ENCODE measurements around the gene BABAM2. TPM values are rescaled to one million over a fixed set of nuclear protein-coding genes. Genes with fewer than 3 reads are reported as not detected.

The BABAM2 gene
- total and polyA plus RNA-seq, 10 of the 15 experiments (the other 5 are each of a cell fraction or from before 2014, with no cell fraction given): 30.7 to 59.9 (median 44.5) TPM

DNA sequence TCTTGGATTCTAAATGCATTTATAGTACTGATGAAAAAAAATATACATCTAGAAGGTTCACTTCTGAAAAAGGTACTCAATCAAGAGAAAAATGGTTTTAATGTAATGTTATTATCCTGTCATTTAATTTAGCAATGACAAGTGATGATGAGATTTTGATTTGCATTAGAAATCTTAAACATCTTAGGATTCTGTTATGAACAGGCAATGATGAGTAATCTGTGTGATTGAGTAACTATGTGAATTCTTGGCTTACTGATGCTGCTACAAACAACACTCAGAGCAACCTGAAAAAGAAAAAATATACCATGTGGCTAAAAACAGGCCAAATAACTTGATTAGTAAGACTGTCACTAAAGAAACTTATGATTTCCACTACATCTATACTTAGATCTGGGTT lies 30.4 kb upstream of the BABAM2 start:
- no peak overlapping the region for H3K4me2 ChIP-seq (ENCODE audit: control insufficient read depth, insufficient read depth)
- no peaks in the 10 kb centered on the region for H3K36me3 ChIP-seq (ENCODE audit: control insufficient read depth in 2 of 2, insufficient read depth in 2 of 2, low read length in 1 of 2)
- H4K20me1 ChIP-seq (ENCODE audit: control insufficient read depth, insufficient read depth): no peaks in the 10 kb centered on the region
- SMC1A ChIA-PET (ENCODE audit: uncharacterized antibody, unreplicated experiment): interaction anchor here (2.0 kb wide), 1 partner anchor 12 kb away, joined by 7 read pairs; no protein-coding TSS in a partner anchor
- H2AFZ ChIP-seq (ENCODE audit: control insufficient read depth, low read depth, low read length): no peak overlapping the region
- H3K4me1 ChIP-seq (ENCODE audit: control insufficient read depth, insufficient read depth, low read length): no peaks in the 10 kb centered on the region
- intact Hi-C loops (cut with micrococcal nuclease; ENCODE audit: unreplicated experiment) (no loop called here), in situ Hi-C loops (cut with MboI) (no loop called here)
- TF ChIP-seq STAT1 (conservative IDR thresholded peaks at IDR 0.05) (no peak), RAD21 (IDR thresholded peaks at IDR 0.05; ENCODE audit: insufficient read depth, low read depth, low read length) (no peak), CREM (IDR thresholded peaks at IDR 0.05; ENCODE audit: low read depth) (no peak)
- TF ChIP-seq, protein P1, sequence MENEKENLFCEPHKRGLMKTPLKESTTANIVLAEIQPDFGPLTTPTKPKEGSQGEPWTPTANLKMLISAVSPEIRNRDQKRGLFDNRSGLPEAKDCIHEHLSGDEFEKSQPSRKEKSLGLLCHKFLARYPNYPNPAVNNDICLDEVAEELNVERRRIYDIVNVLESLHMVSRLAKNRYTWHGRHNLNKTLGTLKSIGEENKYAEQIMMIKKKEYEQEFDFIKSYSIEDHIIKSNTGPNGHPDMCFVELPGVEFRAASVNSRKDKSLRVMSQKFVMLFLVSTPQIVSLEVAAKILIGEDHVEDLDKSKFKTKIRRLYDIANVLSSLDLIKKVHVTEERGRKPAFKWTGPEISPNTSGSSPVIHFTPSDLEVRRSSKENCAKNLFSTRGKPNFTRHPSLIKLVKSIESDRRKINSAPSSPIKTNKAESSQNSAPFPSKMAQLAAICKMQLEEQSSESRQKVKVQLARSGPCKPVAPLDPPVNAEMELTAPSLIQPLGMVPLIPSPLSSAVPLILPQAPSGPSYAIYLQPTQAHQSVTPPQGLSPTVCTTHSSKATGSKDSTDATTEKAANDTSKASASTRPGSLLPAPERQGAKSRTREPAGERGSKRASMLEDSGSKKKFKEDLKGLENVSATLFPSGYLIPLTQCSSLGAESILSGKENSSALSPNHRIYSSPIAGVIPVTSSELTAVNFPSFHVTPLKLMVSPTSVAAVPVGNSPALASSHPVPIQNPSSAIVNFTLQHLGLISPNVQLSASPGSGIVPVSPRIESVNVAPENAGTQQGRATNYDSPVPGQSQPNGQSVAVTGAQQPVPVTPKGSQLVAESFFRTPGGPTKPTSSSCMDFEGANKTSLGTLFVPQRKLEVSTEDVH (IDR thresholded peaks at IDR 0.05; ENCODE audit: low read depth, partially characterized antibody): no peak
- RAD21 ChIA-PET (ENCODE audit: unreplicated experiment): no interaction called here
- DNase-seq (ENCODE audit: low read depth, low spot score) (no peak), FAIRE-seq (no peak), ATAC-seq (no peak)
- H3K79me2 ChIP-seq (ENCODE audit: control insufficient read depth, insufficient read depth, low read length): no peaks in the 10 kb centered on the region
- no peak overlapping the region for H3K4me3 ChIP-seq
- no peak overlapping the region for H3K27ac ChIP-seq (ENCODE audit: control insufficient read depth, insufficient read depth)
- BruUV-seq (replicated peaks): no TSS peak
- no peak overlapping the region for H3K9ac ChIP-seq (ENCODE audit: control insufficient read depth, insufficient read depth, low read length)
- CTCF ChIA-PET: no interaction called here
- H3K9me3 ChIP-seq (replicated peaks; ENCODE audit: control insufficient read depth, insufficient read depth, low read length): no peaks in the 10 kb centered on the region; the same call in 2 of the 3 replicates
- H3K27me3 ChIP-seq (replicated peaks in 1 of 2; ENCODE audit: control insufficient read depth in 2 of 2, insufficient read depth in 2 of 2, low read length in 1 of 2): no peaks in the 10 kb centered on the region
- POLR2A ChIA-PET: no interaction called here

GRCh38 chr2:27863146-27863545 lies 27.4 kb upstream of the BABAM2 start:
- CTCF ChIA-PET: no interaction called here
- H3K4me2 ChIP-seq (ENCODE audit: control insufficient read depth, insufficient read depth): no peak overlapping the region
- no peaks in the 10 kb centered on the region for H3K27me3 ChIP-seq (replicated peaks in 1 of 2; ENCODE audit: control insufficient read depth in 2 of 2, insufficient read depth in 2 of 2, low read length in 1 of 2)
- TF ChIP-seq MYC (IDR thresholded peaks at IDR 0.05; ENCODE audit: insufficient read depth, insufficient read length, insufficient replicate concordance, low read length, severe bottlenecking) (no peak), ZNF217 (IDR thresholded peaks at IDR 0.05) (no peak), NR2C2 (IDR thresholded peaks at IDR 0.05; ENCODE audit: borderline replicate concordance, control insufficient read depth, insufficient read length, low read depth) (no peak), SPI1 (IDR thresholded peaks at IDR 0.05; ENCODE audit: borderline replicate concordance, insufficient read depth, low read depth, low read length) (no peak), ZNF592 (IDR thresholded peaks at IDR 0.05) (no peak), TCF12 (IDR thresholded peaks at IDR 0.05; ENCODE audit: low read depth, low read length) (no peak), YBX1 (IDR thresholded peaks at IDR 0.05) (no peak)
- no peaks in the 10 kb centered on the region for H3K9me3 ChIP-seq (replicated peaks; ENCODE audit: control insufficient read depth, insufficient read depth, low read length)
- ATAC-seq (no peak), DNase-seq (ENCODE audit: low read depth, low spot score) (no peak), FAIRE-seq (no peak)
- in situ Hi-C loops (cut with MboI) (no loop called here), intact Hi-C loops (cut with micrococcal nuclease; ENCODE audit: unreplicated experiment) (no loop called here)
- no TSS peak for BruUV-seq (replicated peaks)
- H3K4me3 ChIP-seq: no peak overlapping the region
- RAD21 ChIA-PET (ENCODE audit: unreplicated experiment): no interaction called here
- no peaks in the 10 kb centered on the region for H3K79me2 ChIP-seq (ENCODE audit: control insufficient read depth, insufficient read depth, low read length)
- 19% methylated on average over 1 of the region's 1 CpG for WGBS (ENCODE audit: insufficient coverage, insufficient replicate concordance, low lambda C conversion rate, missing lambda C conversion rate)
- H2AFZ ChIP-seq (ENCODE audit: control insufficient read depth, low read depth, low read length): no peak overlapping the region
- POLR2A ChIA-PET: no interaction called here
- no peak overlapping the region for H3K27ac ChIP-seq (ENCODE audit: control insufficient read depth, insufficient read depth)
- H3K36me3 ChIP-seq (ENCODE audit: control insufficient read depth in 2 of 2, insufficient read depth in 2 of 2, low read length in 1 of 2): no peaks in the 10 kb centered on the region
- H3K9ac ChIP-seq (ENCODE audit: control insufficient read depth, insufficient read depth, low read length): no peak overlapping the region
- no peaks in the 10 kb centered on the region for H3K4me1 ChIP-seq (ENCODE audit: control insufficient read depth, insufficient read depth, low read length)
- H4K20me1 ChIP-seq (ENCODE audit: control insufficient read depth, insufficient read depth): no peaks in the 10 kb centered on the region
- SMC1A ChIA-PET (ENCODE audit: uncharacterized antibody, unreplicated experiment): no interaction called here
